ENCODE data around the gene ADGRL3. TPM values are rescaled to one million over a fixed set of nuclear protein-coding genes. Genes with fewer than 3 reads are reported as not detected.

The ADGRL3 gene
- total and polyA plus RNA-seq, 7 donors, result 0.06 to 2.8 (median 0.42) TPM

GRCh38 chr4:61292322-61292721, 92.2 kb downstream of the ADGRL3 start:
- 70 to 75% (median 71%) methylated on average over 3 of the region's 3 CpGs for WGBS, 3 donors
- Histone ChIP-seq H3K27me3 (ENCODE audit: insufficient read depth in 3 of 3, low read length in 2 of 3) (no peaks in the 10 kb centered on the region), H3K27ac (no peak overlapping the region), H3K36me3 (ENCODE audit: insufficient read depth in 1 of 2, low read depth in 1 of 2) (no peaks in the 10 kb centered on the region), H3K4me3 (no peak overlapping the region), H3K9me3 (no peaks in the 10 kb centered on the region), H3K4me1 (no peaks in the 10 kb centered on the region)
- DNase-seq (no peak), ATAC-seq (no peak)
- intact Hi-C loops (cut with DNase I), result no loop called here
- no peak for TF ChIP-seq CTCF (IDR thresholded peaks at IDR 0.05)

GRCh38 chr4:61293707-61294400, 93.7 kb downstream of the ADGRL3 start:
- ATAC-seq (no peak), DNase-seq (no peak)
- WGBS, 3 donors, result 74 to 89% (median 86%) methylated on average over 7 of the region's 7 CpGs
- Histone ChIP-seq H3K4me3 (no peak overlapping the region), H3K4me1 (no peaks in the 10 kb centered on the region), H3K9me3 (no peaks in the 10 kb centered on the region), H3K27me3 (ENCODE audit: insufficient read depth in 3 of 3, low read length in 2 of 3) (no peaks in the 10 kb centered on the region), H3K27ac (no peak overlapping the region), H3K36me3 (ENCODE audit: insufficient read depth in 1 of 2, low read depth in 1 of 2) (no peaks in the 10 kb centered on the region)
- TF ChIP-seq CTCF (IDR thresholded peaks at IDR 0.05), result no peak
- intact Hi-C loops (cut with DNase I), result no loop called here

- DNase-seq, result no peak
- no peak for TF ChIP-seq CTCF (IDR thresholded peaks at IDR 0.05)
- no peak for ATAC-seq
- no peaks in the 10 kb centered on the region for H3K9me3 ChIP-seq
- H3K27me3 ChIP-seq (ENCODE audit: insufficient read depth in 3 of 3, low read length in 2 of 3), result no peaks in the 10 kb centered on the region
- WGBS, 3 donors, result 79 to 88% (median 80%) methylated on average over 6 of the region's 6 CpGs
- intact Hi-C loops (cut with DNase I), result no loop called here
- H3K4me1 ChIP-seq, result no peaks in the 10 kb centered on the region
- no peak overlapping the region for H3K4me3 ChIP-seq
- no peak overlapping the region for H3K27ac ChIP-seq
- H3K36me3 ChIP-seq (ENCODE audit: insufficient read depth in 1 of 2, low read depth in 1 of 2), result no peaks in the 10 kb centered on the region
Measured at GRCh38 chr4:61294936-61295335, 94.8 kb downstream of the ADGRL3 start.

GRCh38 chr4:61296144-61296543, 96.0 kb downstream of the ADGRL3 start:
- Histone ChIP-seq H3K4me1 (no peaks in the 10 kb centered on the region), H3K36me3 (ENCODE audit: insufficient read depth in 1 of 2, low read depth in 1 of 2) (no peaks in the 10 kb centered on the region), H3K9me3 (no peaks in the 10 kb centered on the region), H3K4me3 (no peak overlapping the region), H3K27ac (no peak overlapping the region), H3K27me3 (ENCODE audit: insufficient read depth in 3 of 3, low read length in 2 of 3) (no peaks in the 10 kb centered on the region)
- ATAC-seq (no peak), DNase-seq (no peak)
- intact Hi-C loops (cut with DNase I), result no loop called here
- 74 to 94% (median 92%) methylated on average over 2 of the region's 2 CpGs for WGBS, 3 donors
- TF ChIP-seq CTCF (IDR thresholded peaks at IDR 0.05), result no peak

- no peaks in the 10 kb centered on the region for H3K27me3 ChIP-seq (ENCODE audit: insufficient read depth in 3 of 3, low read length in 2 of 3)
- DNase-seq (no peak), ATAC-seq (no peak)
- no peak for TF ChIP-seq CTCF (IDR thresholded peaks at IDR 0.05)
- H3K9me3 ChIP-seq, result no peaks in the 10 kb centered on the region
- H3K4me3 ChIP-seq, result no peak overlapping the region
- intact Hi-C loops (cut with DNase I), result no loop called here
- no peaks in the 10 kb centered on the region for H3K4me1 ChIP-seq
- no peak overlapping the region for H3K27ac ChIP-seq
- H3K36me3 ChIP-seq (ENCODE audit: insufficient read depth in 1 of 2, low read depth in 1 of 2), result no peaks in the 10 kb centered on the region
- 43 to 62% (median 48%) methylated on average over 4 of the region's 4 CpGs for WGBS, 3 donors
Measured at GRCh38 chr4:61298178-61298740, 98.1 kb downstream of the ADGRL3 start.

All from psoas muscle (tissue), 8 donors.